Natural killer cell treated with Interleukin-12 subunit alpha and Interleukin-12 subunit beta and Interleukin-15 and Interleukin-18, amount 100 ng/mL, for 72 hours (primary cell): Measurements from ENCODE around the gene THOC7. TPM values are rescaled to one million over a fixed set of nuclear protein-coding genes. Genes with fewer than 3 reads are reported as not detected.

Experiments used
- ATAC-seq, 2 donors: fragments of 150-1000 bp; cut with Tn5 transposase in 1 of 2; sonication (Bioruptor Pico), chemical (Tn5 transposase) in 1 of 2; 2 replicates each; pipeline ENCODE4 v1.10.0; 2021
- DNase-seq: peaks from one replicate; pipeline ENCODE4 v3.0.0; 2022; ENCODE audit warnings: low spot score
- H3K27ac Mint-ChIP-seq, 2 donors: 1 replicate in 1 of 2; 2 replicates in 1 of 2; pipeline ENCODE4 v1.8.0; 2022; ENCODE audit warnings: mixed read lengths in 2 of 2, mild to moderate bottlenecking in 1 of 2, moderate library complexity in 1 of 2
- H3K27me3 Mint-ChIP-seq, 2 donors: 1 replicate in 1 of 2; 2 replicates in 1 of 2; pipeline ENCODE4 v1.8.0; 2022; ENCODE audit warnings: mixed read lengths in 2 of 2
- H3K36me3 Mint-ChIP-seq: one replicate; pipeline ENCODE4 v1.8.0; 2022; ENCODE audit warnings: mixed read lengths
- H3K4me1 Mint-ChIP-seq, 2 donors: 1 replicate in 1 of 2; 2 replicates in 1 of 2; pipeline ENCODE4 v1.8.0; 2022; ENCODE audit warnings: low read depth in 2 of 2, mixed read lengths in 2 of 2, mild to moderate bottlenecking in 1 of 2
- H3K4me3 Mint-ChIP-seq: one replicate; pipeline ENCODE4 v1.8.0; 2022; ENCODE audit warnings: mixed read lengths
- H3K9me3 Mint-ChIP-seq: 2 replicates; pipeline ENCODE4 v1.8.0; 2022; ENCODE audit warnings: mixed read lengths
- total RNA-seq, 2 donors: library from RNA; stranded (reverse); gene quantifications; one replicate each; pipeline ENCODE4 v1.2.3, GENCODE V29; 2022

Gene THOC7
- total RNA-seq, 2 donors from 2014 or later, result 65.7 to 74.1 TPM

DNA sequence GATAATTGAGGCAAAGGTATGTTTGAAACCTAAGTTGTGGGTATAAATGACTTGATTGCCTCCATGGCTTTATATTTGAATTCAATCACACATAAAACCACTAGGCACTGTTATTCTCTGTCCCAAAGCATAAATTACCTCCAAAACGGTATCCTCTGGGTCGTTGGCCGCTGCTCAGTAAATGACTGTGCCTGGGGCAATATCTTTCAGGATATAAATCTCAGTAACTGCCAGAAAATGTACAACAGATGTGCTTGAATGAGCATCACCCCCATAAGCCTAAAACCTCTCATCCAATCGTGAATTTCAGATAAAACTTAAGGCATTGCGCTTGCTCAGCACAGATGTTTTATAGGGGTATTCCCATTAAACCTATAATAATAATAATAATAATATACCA, 63.5 kb downstream of the THOC7 start:
- peaks cover 7 to 19% of the 10 kb centered on the region in 2 donors for H3K27me3 Mint-ChIP-seq
- DNase-seq (no peak), ATAC-seq (no peak)
- H3K4me3 Mint-ChIP-seq, result no peak overlapping the region
- H3K36me3 Mint-ChIP-seq, result no peaks in the 10 kb centered on the region
- no peaks in the 10 kb centered on the region for H3K9me3 Mint-ChIP-seq
- H3K27ac Mint-ChIP-seq, result no peak overlapping the region
- no peaks in the 10 kb centered on the region for H3K4me1 Mint-ChIP-seq

DNA sequence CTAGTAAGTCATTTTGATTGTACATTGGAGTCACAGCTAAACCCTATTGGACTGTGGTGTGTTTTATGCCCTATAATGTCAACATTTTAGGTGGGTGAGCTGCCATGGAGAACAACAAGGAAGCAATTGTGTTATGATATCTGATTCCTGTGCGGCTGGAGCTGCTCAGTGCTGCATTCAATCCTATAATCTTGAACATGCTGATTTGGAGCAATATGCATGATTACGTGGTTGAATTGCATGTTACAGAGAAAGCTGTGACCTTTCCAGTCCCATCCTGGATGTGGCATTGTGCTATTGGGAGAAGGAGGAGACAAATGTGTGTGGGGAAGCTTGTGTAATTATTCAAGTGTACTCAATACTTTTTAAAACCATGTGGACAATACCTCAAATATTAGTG, 64.7 kb downstream of the THOC7 start:
- H3K4me1 Mint-ChIP-seq, result no peaks in the 10 kb centered on the region
- no peaks in the 10 kb centered on the region for H3K36me3 Mint-ChIP-seq
- H3K27me3 Mint-ChIP-seq, result peaks cover 7 to 19% of the 10 kb centered on the region in 2 donors
- H3K9me3 Mint-ChIP-seq, result no peaks in the 10 kb centered on the region
- ATAC-seq (no peak), DNase-seq (no peak)
- H3K4me3 Mint-ChIP-seq, result no peak overlapping the region
- H3K27ac Mint-ChIP-seq, result no peak overlapping the region

DNA sequence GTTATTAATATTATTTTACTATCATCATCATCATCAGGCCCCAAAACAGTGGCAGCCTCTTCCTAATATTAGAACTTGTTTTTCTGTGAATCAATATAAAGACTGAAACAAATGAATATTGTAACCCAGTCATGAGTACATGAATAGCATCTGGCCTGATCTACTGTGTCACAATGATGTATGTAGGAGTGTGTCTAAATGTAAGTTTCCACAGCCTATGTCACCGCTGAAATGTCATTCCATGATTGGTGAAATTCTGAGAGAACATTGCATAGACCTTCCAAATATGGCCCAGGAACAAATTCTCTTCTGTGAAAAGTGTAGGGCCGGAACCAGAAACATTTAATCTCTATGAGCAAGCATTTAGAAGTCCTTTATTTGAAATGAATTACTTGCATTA, 65.1 kb downstream of the THOC7 start:
- H3K4me3 Mint-ChIP-seq, result no peak overlapping the region
- H3K9me3 Mint-ChIP-seq, result no peaks in the 10 kb centered on the region
- ATAC-seq, result no peak

DNA sequence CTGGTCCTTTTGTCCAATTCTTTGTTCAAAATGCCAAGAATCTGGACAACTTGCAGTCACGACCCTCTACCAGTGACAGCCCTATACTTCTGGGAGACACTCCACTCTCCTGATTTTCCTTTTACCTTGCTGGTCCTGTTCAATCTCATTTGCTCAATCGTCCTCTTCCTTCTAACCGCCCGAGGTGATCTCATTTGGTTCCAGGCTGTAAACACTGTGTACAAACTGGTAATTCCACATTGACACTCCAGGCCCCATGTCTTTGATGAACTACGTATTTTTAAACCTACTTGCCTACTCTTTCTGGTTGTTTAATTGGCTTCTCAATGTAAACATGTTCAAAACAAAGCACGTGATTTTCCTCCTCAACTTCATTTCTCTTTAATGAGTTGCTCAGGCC, 68.2 kb downstream of the THOC7 start:
- Mint-ChIP-seq H3K4me1 (no peaks in the 10 kb centered on the region), H3K4me3 (no peak overlapping the region), H3K9me3 (no peaks in the 10 kb centered on the region), H3K27me3 (peaks cover 7 to 19% of the 10 kb centered on the region in 2 donors), H3K36me3 (no peaks in the 10 kb centered on the region), H3K27ac (no peak overlapping the region)
- ATAC-seq, result no peak
- no peak for DNase-seq

More for the DNA sequence above, 65.1 kb downstream of the THOC7 start:
- Mint-ChIP-seq H3K36me3 (no peaks in the 10 kb centered on the region), H3K27ac (no peak overlapping the region), H3K4me1 (no peaks in the 10 kb centered on the region), H3K27me3 (peaks cover 7 to 19% of the 10 kb centered on the region in 2 donors)
- DNase-seq, result no peak

DNA sequence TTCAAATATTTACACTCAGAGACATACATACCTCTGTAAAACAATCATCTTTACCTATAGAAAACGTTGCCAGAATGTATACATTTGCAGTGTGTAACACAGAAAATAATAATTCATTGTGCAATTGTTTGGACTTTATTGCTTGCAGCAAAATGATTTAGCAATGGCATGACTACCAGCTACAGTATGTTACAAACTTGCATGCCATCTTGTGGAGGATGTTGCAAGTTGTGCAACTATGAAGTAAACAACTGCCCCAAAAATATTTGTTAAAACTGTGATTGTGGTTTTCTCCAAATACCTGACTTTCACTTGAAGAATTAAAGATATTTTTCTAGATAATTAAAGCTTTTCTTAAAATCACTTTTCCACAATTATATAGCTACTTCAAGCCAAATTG, 71.6 kb downstream of the THOC7 start:
- ATAC-seq, result no peak

More for the DNA sequence above, 71.6 kb downstream of the THOC7 start:
- no peak overlapping the region for H3K27ac Mint-ChIP-seq
- no peaks in the 10 kb centered on the region for H3K9me3 Mint-ChIP-seq
- no peaks in the 10 kb centered on the region for H3K4me1 Mint-ChIP-seq
- peaks cover 5 to 22% of the 10 kb centered on the region in 2 donors for H3K27me3 Mint-ChIP-seq
- no peaks in the 10 kb centered on the region for H3K36me3 Mint-ChIP-seq
- no peak overlapping the region for H3K4me3 Mint-ChIP-seq
- no peak for DNase-seq

Other genes with a start within 250 kb of the THOC7 start
- not detected for gene SNTN, start 211.1 kb downstream of the THOC7 start, total RNA-seq
- not detected for gene C3orf49, start 44.5 kb downstream of the THOC7 start, total RNA-seq
- gene ATXN7, start 62 bp upstream of the THOC7 start, total RNA-seq, result 100 to 1,000 TPM in 1 of 2 donors, 10 to 100 TPM in 1; 96.5 to 101 TPM
- gene SCAANT1, start 48.6 kb upstream of the THOC7 start, total RNA-seq, result 1 to 10 TPM in 1 of 2 donors, not detected in 1; 2.6 TPM
- 10 to 100 TPM; 82.7 to 95.7 TPM for gene PSMD6, start 159.7 kb upstream of the THOC7 start, total RNA-seq